Colonic mucosa (tissue), 4 donors: ENCODE data around the gene AIG1. TPM values are rescaled to one million over a fixed set of nuclear protein-coding genes. Genes with fewer than 3 reads are reported as not detected.

Experiments used
- DNase-seq: peaks from one replicate; pipeline ENCODE4 v3.0.0-alpha.2; 2020
- H3K27ac ChIP-seq: fragments of 200-600 bp; one replicate; pipeline ENCODE4 v1.8.0; 2021
- H3K27me3 ChIP-seq: fragments of 200-600 bp; one replicate; pipeline ENCODE4 v1.8.0; 2021
- H3K36me3 ChIP-seq: fragments of 200-600 bp; one replicate; pipeline ENCODE4 v1.8.0; 2021
- H3K4me1 ChIP-seq: fragments of 200-600 bp; one replicate; pipeline ENCODE4 v1.8.0; 2021; ENCODE audit warnings: mild to moderate bottlenecking
- H3K4me3 ChIP-seq: fragments of 200-600 bp; one replicate; pipeline ENCODE4 v1.8.0; 2021
- H3K9ac ChIP-seq, 2 donors: one replicate each; pipeline ENCODE4 v1.7.0; 2013; ENCODE audit warnings: control low read depth in 2 of 2, low read depth in 2 of 2, low read length in 2 of 2
- H3K9me3 ChIP-seq: fragments of 200-600 bp; one replicate; pipeline ENCODE4 v1.8.0; 2021
- intact Hi-C: fragments of 100-400 bp; cut with DNase I; formaldehyde crosslinking; loops from one replicate; pipeline ENCODE4 v1.14.1; 2022
- total RNA-seq, 2 donors: library from RNA; stranded (reverse); fragmentation: NEBNext Ultra II Directional in 1 of 2; extraction: Animal tissue kit (Norgen Biotek cat#: 25700) in 1 of 2; gene quantifications; one replicate each; pipeline ENCODE4 v1.2.1, GENCODE V29; 2021
- TF ChIP-seq, protein P1 (sequence below): fragments of 200-600 bp; IDR thresholded peaks from one replicate; pipeline ENCODE4 v1.8.0; 2022; ENCODE audit warnings: antibody characterized with exemption, mild to moderate bottlenecking
- donor health status: healthy.
- donor health status: DM: no; HTN: no; CAD: no.
- donor health status: DM: no; HTN: no; CAD: no.

AIG1 gene
- total RNA-seq, 2 donors from 2014 or later, result 24.2 to 28.8 TPM

DNA sequence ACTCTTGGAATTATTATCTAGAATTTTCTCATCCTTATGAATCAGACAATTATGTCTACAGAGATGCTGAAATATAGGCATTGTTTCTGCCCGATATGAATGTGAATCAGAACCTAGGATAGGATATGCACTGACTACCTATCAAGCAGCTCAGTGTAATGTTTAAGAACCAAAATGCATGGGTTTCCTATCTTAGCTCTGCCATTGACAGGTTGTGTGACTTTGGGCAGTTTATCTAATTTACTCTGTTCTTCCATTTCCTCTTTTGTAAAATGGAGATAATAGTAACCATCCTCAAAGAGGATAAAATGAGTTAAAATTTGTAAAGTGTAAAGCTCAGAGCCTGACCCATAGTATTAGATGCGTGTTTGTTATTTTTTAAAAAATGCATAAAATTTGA lies 10.2 kb upstream of the AIG1 start:
- intact Hi-C loops, result no loop called here
- TF ChIP-seq, protein P1, sequence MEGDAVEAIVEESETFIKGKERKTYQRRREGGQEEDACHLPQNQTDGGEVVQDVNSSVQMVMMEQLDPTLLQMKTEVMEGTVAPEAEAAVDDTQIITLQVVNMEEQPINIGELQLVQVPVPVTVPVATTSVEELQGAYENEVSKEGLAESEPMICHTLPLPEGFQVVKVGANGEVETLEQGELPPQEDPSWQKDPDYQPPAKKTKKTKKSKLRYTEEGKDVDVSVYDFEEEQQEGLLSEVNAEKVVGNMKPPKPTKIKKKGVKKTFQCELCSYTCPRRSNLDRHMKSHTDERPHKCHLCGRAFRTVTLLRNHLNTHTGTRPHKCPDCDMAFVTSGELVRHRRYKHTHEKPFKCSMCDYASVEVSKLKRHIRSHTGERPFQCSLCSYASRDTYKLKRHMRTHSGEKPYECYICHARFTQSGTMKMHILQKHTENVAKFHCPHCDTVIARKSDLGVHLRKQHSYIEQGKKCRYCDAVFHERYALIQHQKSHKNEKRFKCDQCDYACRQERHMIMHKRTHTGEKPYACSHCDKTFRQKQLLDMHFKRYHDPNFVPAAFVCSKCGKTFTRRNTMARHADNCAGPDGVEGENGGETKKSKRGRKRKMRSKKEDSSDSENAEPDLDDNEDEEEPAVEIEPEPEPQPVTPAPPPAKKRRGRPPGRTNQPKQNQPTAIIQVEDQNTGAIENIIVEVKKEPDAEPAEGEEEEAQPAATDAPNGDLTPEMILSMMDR, result no peak

GRCh38 chr6:143052282-143052681 lies 8.4 kb upstream of the AIG1 start:
- H3K4me3 ChIP-seq, result no peak overlapping the region
- TF ChIP-seq, protein P1, result no peak
- no peak for DNase-seq
- no peaks in the 10 kb centered on the region for H3K9me3 ChIP-seq
- intact Hi-C loops, result no loop called here
- no peak overlapping the region for H3K27ac ChIP-seq
- H3K36me3 ChIP-seq, result no peaks in the 10 kb centered on the region
- H3K27me3 ChIP-seq, result no peaks in the 10 kb centered on the region
- H3K4me1 ChIP-seq, result no peaks in the 10 kb centered on the region
- H3K9ac ChIP-seq, result no peak overlapping the region

More for the DNA sequence above, 10.2 kb upstream of the AIG1 start:
- Histone ChIP-seq H3K9me3 (no peaks in the 10 kb centered on the region), H3K9ac (no peak overlapping the region), H3K4me3 (no peak overlapping the region), H3K36me3 (no peaks in the 10 kb centered on the region), H3K4me1 (no peaks in the 10 kb centered on the region), H3K27me3 (no peaks in the 10 kb centered on the region), H3K27ac (no peak overlapping the region)
- DNase-seq, result no peak

- Histone ChIP-seq H3K36me3 (no peaks in the 10 kb centered on the region), H3K27me3 (no peaks in the 10 kb centered on the region), H3K4me1 (no peaks in the 10 kb centered on the region), H3K4me3 (no peak overlapping the region), H3K9me3 (no peaks in the 10 kb centered on the region), H3K27ac (no peak overlapping the region), H3K9ac (no peak overlapping the region)
- intact Hi-C loops, result no loop called here
- DNase-seq, result no peak
- TF ChIP-seq, protein P1, result no peak
Measured at GRCh38 chr6:143053856-143054255, 6.8 kb upstream of the AIG1 start.

- Histone ChIP-seq H3K9me3 (no peaks in the 10 kb centered on the region), H3K36me3 (no peaks in the 10 kb centered on the region), H3K27me3 (no peaks in the 10 kb centered on the region), H3K27ac (no peak overlapping the region), H3K9ac (no peak overlapping the region), H3K4me1 (no peaks in the 10 kb centered on the region), H3K4me3 (no peak overlapping the region)
- DNase-seq, result no peak
- intact Hi-C loops, result no loop called here
- TF ChIP-seq, protein P1, result no peak
Measured at GRCh38 chr6:143054329-143054728, 6.4 kb upstream of the AIG1 start.

DNA sequence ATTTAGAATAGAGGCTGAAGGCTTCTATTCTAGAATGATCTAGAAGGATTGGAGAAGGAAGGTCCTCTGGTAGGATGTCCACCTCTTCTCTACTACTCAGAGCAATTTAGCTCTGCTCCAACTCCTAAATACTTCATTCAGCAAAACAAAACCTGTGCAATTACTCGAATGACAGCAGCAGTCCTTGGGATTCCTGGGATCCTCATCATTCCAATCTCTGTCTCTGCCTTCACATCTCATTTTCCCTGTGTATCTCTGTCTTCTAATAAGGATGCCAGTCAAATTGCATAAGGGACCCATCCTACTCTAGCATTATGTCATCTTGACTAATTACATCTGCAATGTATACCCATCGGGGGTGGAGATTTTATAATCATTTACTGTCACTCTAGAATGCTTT lies 5.5 kb upstream of the AIG1 start:
- Histone ChIP-seq H3K9ac (no peak overlapping the region), H3K9me3 (no peaks in the 10 kb centered on the region), H3K4me3 (no peak overlapping the region), H3K27ac (no peak overlapping the region), H3K27me3 (no peaks in the 10 kb centered on the region), H3K4me1 (no peaks in the 10 kb centered on the region), H3K36me3 (no peaks in the 10 kb centered on the region)
- TF ChIP-seq, protein P1, result no peak
- DNase-seq, result no peak
- intact Hi-C loops, result no loop called here

GRCh38 chr6:143055891-143056290 lies 4.8 kb upstream of the AIG1 start:
- no peak overlapping the region for H3K9ac ChIP-seq
- DNase-seq, result no peak
- TF ChIP-seq, protein P1, result no peak
- no peak overlapping the region for H3K27ac ChIP-seq
- no peaks in the 10 kb centered on the region for H3K9me3 ChIP-seq
- intact Hi-C loops, result no loop called here
- no peaks in the 10 kb centered on the region for H3K4me1 ChIP-seq
- no peak overlapping the region for H3K4me3 ChIP-seq
- H3K27me3 ChIP-seq, result no peaks in the 10 kb centered on the region
- H3K36me3 ChIP-seq, result no peaks in the 10 kb centered on the region
